ENCODE results near the gene FEN1.
A peak's percentile ranks its signal among the peaks of the same experiment; 100 is the strongest.

DNA sequence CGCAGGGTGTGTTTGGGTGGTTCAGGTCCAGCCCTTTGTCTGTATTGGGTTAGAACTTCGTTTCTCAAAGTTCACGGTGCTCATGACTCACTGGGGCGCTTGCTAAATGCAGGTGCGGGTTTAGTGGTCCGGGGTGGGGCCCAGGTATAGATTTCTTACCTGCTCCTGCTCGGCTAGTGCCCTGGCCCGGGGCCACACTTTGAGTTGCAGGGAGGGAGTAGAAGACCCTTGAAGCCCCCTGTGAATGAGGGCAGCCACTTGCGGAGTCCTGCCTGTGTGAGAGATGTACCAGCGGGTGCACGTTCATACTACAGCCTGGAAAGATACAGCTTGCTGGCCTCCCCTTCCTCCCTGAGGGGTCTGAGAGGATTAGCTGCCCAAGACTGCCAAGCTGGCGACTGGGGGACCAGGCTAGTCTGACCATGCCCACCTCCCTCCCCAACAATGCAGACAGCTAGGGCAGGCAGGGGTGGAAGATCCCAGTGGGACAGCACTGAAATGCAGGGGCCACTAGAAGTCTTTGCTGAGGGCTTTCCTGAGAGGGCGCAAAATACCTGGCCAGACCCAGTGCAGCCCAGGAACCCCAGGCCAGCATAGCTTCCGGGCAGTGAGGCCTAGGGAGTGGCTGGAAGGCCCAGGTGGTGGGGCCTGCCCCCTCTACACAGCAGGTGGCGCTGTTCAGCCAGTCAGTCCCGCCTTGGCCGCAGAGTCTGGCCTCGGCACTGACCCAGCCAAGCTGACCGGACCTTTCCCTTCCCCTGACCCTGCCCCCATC, 45.3 kb upstream of the FEN1 start:
- TF ChIP-seq POLR2A (IDR thresholded peaks at IDR 0.05), result no peak
- peak; percentile 79 to 91 (median 90) for TF ChIP-seq CTCF (IDR thresholded peaks at IDR 0.05)
- TF ChIP-seq EP300 (IDR thresholded peaks at IDR 0.05), result no peak
